ENCODE data around the gene SLC7A6.

SLC7A6 gene

DNA sequence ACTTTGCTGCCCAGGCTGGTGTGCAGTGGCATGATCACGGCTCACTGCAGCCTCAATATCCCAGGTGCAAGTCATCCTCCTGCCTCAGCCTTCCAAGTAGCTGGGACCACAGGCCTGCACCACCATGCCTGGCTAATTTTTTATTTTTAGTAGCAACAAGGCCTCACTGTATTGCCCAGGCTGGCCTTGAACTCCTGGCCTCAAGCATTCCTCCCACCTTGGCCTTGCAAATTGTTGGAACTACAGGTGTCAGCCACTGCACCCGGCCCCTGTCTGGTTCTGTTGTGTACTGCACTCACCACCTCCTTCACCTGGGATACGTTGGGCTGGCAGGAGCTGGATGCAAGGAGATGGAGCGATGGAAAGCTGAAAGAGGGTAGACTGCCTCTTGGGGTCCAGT is 10.6 kb upstream of the SLC7A6 start:
- in situ Hi-C loops (cut with MboI; ENCODE audit: low sequenced_read_pairs): no loop called here

GRCh38 chr16:68255712-68256111 is 8.6 kb upstream of the SLC7A6 start:
- in situ Hi-C loops (cut with MboI; ENCODE audit: low sequenced_read_pairs): loop anchor here (5.0 kb wide), 1 partner anchor 72 kb away; no protein-coding TSS in a partner anchor

GRCh38 chr16:68257251-68257905 is 6.9 kb upstream of the SLC7A6 start:
- in situ Hi-C loops (cut with MboI; ENCODE audit: low sequenced_read_pairs): loop anchor here (5.0 kb wide), 1 partner anchor 70 kb away; no protein-coding TSS in a partner anchor

- in situ Hi-C loops (cut with MboI; ENCODE audit: low sequenced_read_pairs): loop anchor here (5.0 kb wide), 1 partner anchor 69 kb away; no protein-coding TSS in a partner anchor
Measured at GRCh38 chr16:68257906-68258800, 6.2 kb upstream of the SLC7A6 start.

DNA sequence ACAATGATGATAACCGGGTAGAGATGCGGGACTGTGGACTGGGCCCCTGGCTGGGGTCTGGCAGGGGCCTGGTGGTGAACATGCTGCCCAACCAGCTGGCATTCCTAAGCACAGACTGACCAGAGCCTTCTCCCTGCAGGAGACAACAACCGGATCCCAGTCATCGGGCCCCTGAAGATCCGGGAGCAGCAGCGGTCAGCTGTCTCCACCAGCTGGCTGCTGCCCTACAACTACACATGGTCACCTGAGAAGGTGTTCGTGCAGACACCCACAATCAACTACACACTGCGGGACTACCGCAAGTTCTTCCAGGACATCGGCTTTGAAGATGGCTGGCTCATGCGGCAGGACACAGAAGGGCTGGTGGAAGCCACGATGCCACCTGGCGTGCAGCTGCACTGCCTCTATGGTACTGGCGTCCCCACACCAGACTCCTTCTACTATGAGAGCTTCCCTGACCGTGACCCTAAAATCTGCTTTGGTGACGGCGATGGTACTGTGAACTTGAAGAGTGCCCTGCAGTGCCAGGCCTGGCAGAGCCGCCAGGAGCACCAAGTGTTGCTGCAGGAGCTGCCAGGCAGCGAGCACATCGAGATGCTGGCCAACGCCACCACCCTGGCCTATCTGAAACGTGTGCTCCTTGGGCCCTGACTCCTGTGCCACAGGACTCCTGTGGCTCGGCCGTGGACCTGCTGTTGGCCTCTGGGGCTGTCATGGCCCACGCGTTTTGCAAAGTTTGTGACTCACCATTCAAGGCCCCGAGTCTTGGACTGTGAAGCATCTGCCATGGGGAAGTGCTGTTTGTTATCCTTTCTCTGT is 5.1 kb upstream of the SLC7A6 start:
- in situ Hi-C loops (cut with MboI; ENCODE audit: low sequenced_read_pairs): loop anchor here (5.0 kb wide), 1 partner anchor 68 kb away; no protein-coding TSS in a partner anchor

- in situ Hi-C loops (cut with MboI; ENCODE audit: low sequenced_read_pairs): no loop called here
Measured at GRCh38 chr16:68263559-68264127, 683 bp upstream of the SLC7A6 start.

DNA sequence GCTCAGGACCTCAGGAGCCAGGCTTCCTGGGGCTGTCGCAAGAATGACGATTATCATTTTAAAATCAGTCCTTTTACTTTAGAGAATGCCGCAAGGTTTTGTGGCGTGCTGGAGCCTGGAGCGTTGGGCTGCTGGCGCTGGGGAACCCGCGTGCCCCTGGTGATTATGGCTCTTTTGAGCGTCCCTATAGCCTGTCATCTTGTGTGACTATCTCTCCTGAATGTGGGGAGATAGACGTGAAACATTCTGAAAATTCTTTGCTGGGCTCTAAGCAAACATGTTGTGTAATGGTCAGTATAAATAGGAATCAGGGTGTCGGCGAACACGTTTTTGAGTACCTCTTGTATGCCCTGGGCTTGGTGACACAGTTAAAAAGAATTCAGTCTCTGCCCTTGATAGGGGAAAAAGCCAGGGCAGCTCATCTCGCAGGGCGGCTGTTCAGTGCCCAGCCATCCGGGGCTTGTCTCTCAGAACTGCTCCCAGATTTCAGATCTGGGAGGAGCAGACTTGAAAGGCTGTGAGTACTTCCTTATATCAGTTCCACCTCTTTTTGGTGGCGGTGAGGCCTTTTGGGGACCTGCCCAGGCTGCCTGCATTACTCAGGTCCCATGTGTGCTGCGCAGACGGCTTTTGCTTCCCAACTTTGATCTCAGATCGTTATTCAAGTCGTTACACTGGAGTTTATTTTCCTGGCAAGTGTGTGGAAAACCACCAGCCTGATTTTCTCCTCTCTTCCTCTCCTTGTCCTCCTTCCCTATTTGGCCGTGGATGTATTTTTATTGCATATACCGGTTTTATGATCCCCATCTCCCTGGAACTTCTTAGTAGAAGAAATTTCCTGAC is 973 bp downstream of the SLC7A6 start:
- in situ Hi-C loops (cut with MboI; ENCODE audit: low sequenced_read_pairs): no loop called here

DNA sequence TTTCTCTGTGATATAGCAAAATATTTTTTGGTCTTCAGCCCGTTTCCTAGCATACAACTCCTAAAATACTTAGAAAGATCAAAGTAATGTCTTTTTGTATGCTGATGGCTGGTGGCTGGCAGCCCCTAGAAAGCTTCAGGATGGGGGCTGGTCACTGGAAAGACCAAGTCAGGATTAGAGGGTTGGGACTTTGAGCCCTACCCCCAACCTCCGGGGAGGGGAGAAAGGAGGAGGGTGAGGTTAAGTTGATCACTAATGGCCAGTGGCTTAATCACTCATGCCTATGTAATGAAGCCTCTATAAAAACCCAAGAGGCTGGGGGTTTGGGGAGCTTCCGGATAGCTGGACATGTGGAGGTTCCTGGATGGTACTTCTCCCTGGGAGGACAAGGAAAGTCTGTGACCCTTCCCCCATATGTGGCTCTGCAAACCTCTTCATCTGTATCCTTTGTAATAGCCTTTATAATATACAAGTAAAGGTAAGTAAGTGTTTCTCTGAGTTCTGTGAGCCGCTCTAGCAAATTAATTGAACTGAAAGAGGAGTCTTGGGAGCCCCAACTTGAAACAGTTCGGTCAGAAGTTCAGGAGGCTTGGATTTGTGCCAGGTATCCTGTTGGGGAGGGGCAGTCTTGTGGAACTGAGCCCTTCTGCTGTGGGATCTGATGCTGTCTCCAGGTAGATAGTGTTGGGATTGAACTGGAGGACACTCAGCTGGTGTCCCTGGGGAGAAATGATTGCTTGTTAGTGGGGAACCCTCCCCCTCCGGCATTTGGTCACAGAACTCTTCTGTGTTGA is 3.5 kb downstream of the SLC7A6 start:
- in situ Hi-C loops (cut with MboI; ENCODE audit: low sequenced_read_pairs): no loop called here

- in situ Hi-C loops (cut with MboI; ENCODE audit: low sequenced_read_pairs): no loop called here
Measured at GRCh38 chr16:68269793-68270192, 5.5 kb downstream of the SLC7A6 start.

- in situ Hi-C loops (cut with MboI; ENCODE audit: low sequenced_read_pairs): no loop called here
Measured at GRCh38 chr16:68270353-68270752, 6.0 kb downstream of the SLC7A6 start.

DNA sequence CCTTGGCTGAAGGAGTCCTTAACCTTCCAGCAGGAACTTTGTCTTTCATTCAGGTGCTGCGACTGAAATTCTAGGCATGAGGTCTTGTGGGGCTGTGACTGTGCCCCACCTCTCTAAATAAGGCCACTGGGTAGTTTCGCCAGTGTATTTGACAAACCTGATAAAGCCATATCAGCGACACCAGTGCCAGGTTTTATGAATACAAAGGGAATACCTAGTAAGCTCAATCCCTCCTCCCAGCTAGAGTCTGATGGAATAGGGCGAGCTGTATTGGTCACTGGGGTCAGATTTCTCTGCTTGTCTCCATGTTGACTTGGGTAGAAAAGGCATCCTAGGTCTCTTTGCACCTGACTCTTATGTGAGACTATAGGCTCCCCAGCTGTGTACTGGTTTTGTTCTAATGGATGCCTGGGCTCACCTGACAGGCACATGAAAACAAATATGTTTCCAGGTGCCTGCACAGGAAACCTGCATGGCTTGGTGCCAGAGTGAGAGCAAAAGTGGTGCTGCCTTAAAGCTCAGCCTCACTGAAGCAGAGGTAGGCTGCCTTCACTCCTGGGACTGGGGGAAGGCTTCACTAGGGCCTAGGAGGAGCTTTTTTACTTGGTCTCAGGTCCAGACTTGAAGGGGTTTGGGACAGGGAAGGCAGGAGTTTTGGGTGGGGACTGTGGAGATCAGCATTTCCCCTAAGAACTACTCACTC is 8.3 kb downstream of the SLC7A6 start:
- in situ Hi-C loops (cut with MboI; ENCODE audit: low sequenced_read_pairs): no loop called here

DNA sequence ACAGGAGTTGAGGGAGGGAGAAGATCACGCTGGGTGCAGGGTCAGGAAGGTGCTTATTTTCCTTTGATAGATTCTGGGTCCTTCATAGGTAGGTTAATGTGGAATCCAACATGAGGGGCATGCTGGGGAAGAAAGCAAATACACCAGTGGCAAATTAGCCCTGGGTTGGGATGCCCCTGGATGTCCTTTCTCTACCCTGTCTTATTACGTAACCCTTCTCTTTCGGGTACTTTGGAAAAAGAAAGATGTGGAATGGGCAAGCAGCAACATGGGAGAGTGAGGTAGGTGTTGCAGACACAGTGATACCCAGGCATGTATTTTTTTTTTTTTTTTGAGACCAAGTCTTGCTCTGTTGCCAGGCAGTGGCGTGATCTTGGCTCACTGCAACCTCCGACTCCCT is 9.1 kb downstream of the SLC7A6 start:
- in situ Hi-C loops (cut with MboI; ENCODE audit: low sequenced_read_pairs): no loop called here

GRCh38 chr16:68273896-68274295 is 9.6 kb downstream of the SLC7A6 start:
- in situ Hi-C loops (cut with MboI; ENCODE audit: low sequenced_read_pairs): no loop called here

DNA sequence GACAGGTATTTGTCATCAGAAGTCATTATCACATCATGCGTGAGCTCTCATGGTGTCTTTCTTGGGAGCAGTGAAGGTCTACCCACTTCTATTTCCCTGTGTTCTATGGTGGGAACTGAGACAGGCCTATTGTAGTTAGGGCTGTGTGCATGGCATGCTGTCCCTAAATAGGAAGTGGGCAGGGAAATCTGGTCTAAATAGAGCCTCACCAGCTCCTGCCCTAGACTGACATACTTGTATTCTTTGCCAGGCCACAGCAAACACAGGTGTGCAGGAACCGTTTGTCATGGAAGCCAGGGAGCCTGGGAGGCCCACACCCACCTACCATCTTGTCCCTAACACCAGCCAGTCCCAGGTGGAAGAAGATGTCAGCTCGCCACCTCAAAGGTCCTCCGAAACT is 10.1 kb downstream of the SLC7A6 start:
- in situ Hi-C loops (cut with MboI; ENCODE audit: low sequenced_read_pairs): no loop called here

DNA sequence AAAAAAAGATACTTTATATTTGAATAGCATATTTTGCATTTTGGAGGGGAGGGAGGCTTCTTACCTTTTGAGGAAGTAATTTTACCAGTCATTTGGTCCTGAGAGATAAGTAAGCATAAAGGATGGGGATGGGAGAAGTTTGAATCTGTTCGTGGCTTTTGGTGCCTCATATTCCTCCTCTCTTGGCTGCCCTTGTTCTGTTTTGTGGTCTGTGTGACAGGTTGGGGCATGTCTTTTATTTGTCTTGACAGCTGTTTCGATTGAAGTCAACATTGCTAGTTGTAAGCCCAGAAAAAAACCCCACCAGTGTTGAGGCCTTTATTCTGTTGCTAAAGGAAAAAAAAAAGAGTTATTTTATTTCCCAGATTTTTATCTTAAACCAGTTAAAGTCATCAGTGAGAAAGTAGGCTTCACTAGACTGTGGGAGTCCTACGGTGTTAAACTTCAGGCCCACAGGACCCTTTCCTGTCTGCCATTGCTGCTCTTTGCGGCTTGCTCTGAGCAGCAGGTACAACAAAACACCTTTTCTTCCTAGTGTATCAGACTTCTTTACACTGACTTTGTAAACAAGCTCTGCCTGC is 11.4 kb downstream of the SLC7A6 start:
- in situ Hi-C loops (cut with MboI; ENCODE audit: low sequenced_read_pairs): no loop called here

DNA sequence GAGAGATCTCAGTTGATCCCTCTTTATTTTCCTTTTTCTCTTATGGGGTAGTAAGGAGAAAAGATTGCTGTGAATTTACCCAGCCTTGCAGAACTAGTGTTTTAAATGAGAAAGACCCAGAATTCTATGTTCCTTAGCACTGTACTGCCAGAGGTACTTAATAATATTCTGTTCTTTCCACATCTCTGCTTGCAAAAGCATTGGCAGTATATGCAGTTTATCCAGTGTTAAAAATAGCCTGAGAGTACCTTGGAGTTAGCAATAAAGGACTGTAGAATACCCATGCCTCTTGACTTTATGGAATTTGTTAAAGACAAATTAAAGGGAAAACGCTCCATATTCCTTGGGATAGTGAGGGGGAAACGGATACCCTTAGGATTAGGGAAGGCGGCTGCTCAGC is 11.9 kb downstream of the SLC7A6 start:
- in situ Hi-C loops (cut with MboI; ENCODE audit: low sequenced_read_pairs): no loop called here

- in situ Hi-C loops (cut with MboI; ENCODE audit: low sequenced_read_pairs): no loop called here
Measured at GRCh38 chr16:68279726-68280558, 15.6 kb downstream of the SLC7A6 start.

All from HL-60/S4 (cell line).